WTC11 (cell line): ENCODE measurements around the gene ARHGEF28. TPM values are rescaled to one million over a fixed set of nuclear protein-coding genes. Genes with fewer than 3 reads are reported as not detected.

ENCODE experiments used
- ATAC-seq: fragments of 200-7000 bp; cut with Tn5 transposase; 2 replicates; pipeline ENCODE4 v1.10.0; 2021; ENCODE audit warnings: mild to moderate bottlenecking, moderate library complexity
- CTCF ChIA-PET: fragments of 300-600 bp; sonication (Branson Sonifier 250); formaldehyde crosslinking; loops from one replicate; lab custom pipeline; 2021; ENCODE audit warnings: antibody characterized with exemption; lab: Charles Lee
- POLR2A ChIA-PET: fragments of 350-600 bp; sonication (Branson Sonifier 250); formaldehyde crosslinking; loops from one replicate; lab custom pipeline; 2021; ENCODE audit warnings: antibody characterized with exemption; lab: Charles Lee
- DNase-seq: peaks from one replicate; pipeline ENCODE4 v3.0.0; 2021; ENCODE audit warnings: low spot score
- H3K27ac Mint-ChIP-seq: 2 replicates; pipeline ENCODE4 v1.8.0; 2021; ENCODE audit warnings: mixed read lengths
- H3K27me3 Mint-ChIP-seq: 2 replicates; pipeline ENCODE4 v1.8.0; 2021; ENCODE audit warnings: low read depth, mild to moderate bottlenecking, moderate library complexity, mixed read lengths
- H3K36me3 Mint-ChIP-seq: 2 replicates; pipeline ENCODE4 v1.8.0; 2021; ENCODE audit warnings: mixed read lengths
- H3K4me1 Mint-ChIP-seq: 2 replicates; pipeline ENCODE4 v1.8.0; 2022; ENCODE audit warnings: mixed read lengths
- H3K4me3 Mint-ChIP-seq: 2 replicates; pipeline ENCODE4 v1.8.0; 2021; ENCODE audit warnings: mild to moderate bottlenecking, moderate library complexity, mixed read lengths
- H3K9me3 Mint-ChIP-seq: 2 replicates; pipeline ENCODE4 v1.8.0; 2021; ENCODE audit warnings: mixed read lengths
- ATF2 ChIP-seq: sonication (generic); formaldehyde crosslinking; IDR thresholded peaks from 2 replicates; pipeline ENCODE4 v1.8.1; 2022; ENCODE audit warnings: low read depth, missing genetic modification reagents, borderline replicate concordance
- CBFB ChIP-seq: sonication (generic); formaldehyde crosslinking; IDR thresholded peaks from 2 replicates; pipeline ENCODE4 v1.8.1; 2022; ENCODE audit warnings: mild to moderate bottlenecking, low read depth, missing genetic modification reagents
- CREB1 ChIP-seq: sonication (generic); formaldehyde crosslinking; IDR thresholded peaks from 2 replicates; pipeline ENCODE4 v1.8.0; 2023; ENCODE audit warnings: mild to moderate bottlenecking, missing genetic modification reagents
- ELF4 ChIP-seq: sonication (generic); formaldehyde crosslinking; IDR thresholded peaks from 2 replicates; pipeline ENCODE4 v1.8.1; 2022; ENCODE audit warnings: low read depth, mild to moderate bottlenecking, moderate library complexity, missing genetic modification reagents
- FOXK1 ChIP-seq: sonication (generic); formaldehyde crosslinking; IDR thresholded peaks from 2 replicates; pipeline ENCODE4 v1.8.0; 2022; ENCODE audit warnings: mild to moderate bottlenecking, moderate library complexity, missing genetic modification reagents
- IRF2 ChIP-seq: sonication (generic); formaldehyde crosslinking; IDR thresholded peaks from 2 replicates; pipeline ENCODE4 v1.8.0; 2022; ENCODE audit warnings: low read depth, missing genetic modification reagents, borderline replicate concordance
- NR2C2 ChIP-seq: sonication (generic); formaldehyde crosslinking; IDR thresholded peaks from 2 replicates; pipeline ENCODE4 v1.8.0; 2022; ENCODE audit warnings: mild to moderate bottlenecking, missing genetic modification reagents
- RORB ChIP-seq: fragments of 250-450 bp; sonication (Bioruptor Pico); IDR thresholded peaks from 2 replicates; pipeline ENCODE4 v1.9.0; 2021; ENCODE audit warnings: mild to moderate bottlenecking
- SMAD4 ChIP-seq: sonication (generic); formaldehyde crosslinking; IDR thresholded peaks from 2 replicates; pipeline ENCODE4 v1.8.0; 2022; ENCODE audit warnings: mild to moderate bottlenecking, missing genetic modification reagents
- SOX15 ChIP-seq: fragments of 250-450 bp; sonication (Bioruptor Pico); IDR thresholded peaks from 2 replicates; pipeline ENCODE4 v1.9.0; 2021; ENCODE audit warnings: mild to moderate bottlenecking
- ZNF263 ChIP-seq: sonication (generic); formaldehyde crosslinking; IDR thresholded peaks from 2 replicates; pipeline ENCODE4 v1.8.1; 2022; ENCODE audit warnings: low read depth, mild to moderate bottlenecking, moderate library complexity, missing genetic modification reagents
- ZNF281 ChIP-seq: sonication (generic); formaldehyde crosslinking; IDR thresholded peaks from 2 replicates; pipeline ENCODE4 v1.8.0; 2023; ENCODE audit warnings: mild to moderate bottlenecking, missing genetic modification reagents
- total RNA-seq: library from RNA; stranded (reverse); gene quantifications from 3 replicates; pipeline ENCODE4 v1.2.3, GENCODE V29; 2021
- TF ChIP-seq, protein P1 (sequence below): sonication (generic); formaldehyde crosslinking; IDR thresholded peaks from 2 replicates; pipeline ENCODE4 v1.8.1; 2022; ENCODE audit warnings: mild to moderate bottlenecking, moderate library complexity, missing genetic modification reagents
- TF ChIP-seq, protein P2 (sequence below): fragments of 250-450 bp; sonication (Bioruptor Pico); IDR thresholded peaks from 2 replicates; pipeline ENCODE4 v1.9.0; 2021; ENCODE audit warnings: mild to moderate bottlenecking
- TF ChIP-seq, protein P3 (sequence below): sonication (generic); formaldehyde crosslinking; IDR thresholded peaks from 2 replicates; pipeline ENCODE4 v1.8.0; 2022; ENCODE audit warnings: mild to moderate bottlenecking, missing genetic modification reagents
- TF ChIP-seq, protein P4 (sequence below): sonication (generic); formaldehyde crosslinking; IDR thresholded peaks from 2 replicates; pipeline ENCODE4 v1.8.1; 2023; ENCODE audit warnings: mild to moderate bottlenecking, missing genetic modification reagents

Gene ARHGEF28
- total RNA-seq, 1 experiment from 2014 or later = 0.96 TPM

DNA sequence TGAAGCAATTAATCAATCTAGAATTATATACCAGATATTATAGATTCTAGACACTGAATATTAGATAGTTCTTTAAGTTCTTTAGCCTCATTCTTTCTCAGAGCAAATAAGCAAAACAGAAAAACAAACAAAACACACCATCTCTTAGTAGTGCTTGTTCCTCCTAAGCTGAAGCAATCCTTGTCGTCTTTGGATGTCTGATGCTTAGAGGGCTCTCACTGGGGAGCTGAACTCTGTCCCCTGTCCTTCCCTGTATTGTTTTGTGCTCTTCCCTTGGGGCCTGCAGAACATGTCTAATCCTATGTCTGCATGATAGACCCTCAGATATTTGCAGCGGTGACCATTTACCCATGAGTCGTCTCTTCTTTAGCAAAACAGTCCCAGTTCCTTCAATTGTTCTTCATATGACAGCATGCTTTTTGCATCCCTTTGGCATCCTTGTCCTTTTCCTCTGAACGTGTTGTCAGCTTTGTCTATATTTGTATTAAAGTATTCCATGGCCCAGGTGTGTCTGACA, 114.3 kb downstream of the ARHGEF28 start:
- POLR2A ChIA-PET = no interaction called here
- Mint-ChIP-seq H3K27ac (no peak overlapping the region), H3K27me3 (no peaks in the 10 kb centered on the region), H3K4me3 (no peak overlapping the region), H3K9me3 (no peaks in the 10 kb centered on the region), H3K4me1 (no peaks in the 10 kb centered on the region), H3K36me3 (no peaks in the 10 kb centered on the region)
- no peak for DNase-seq
- TF ChIP-seq ATF2 (no peak), SOX15 (no peak), IRF2 (CRISPR knock-in tag) (no peak), ZNF263 (CRISPR knock-in tag) (no peak), CBFB (CRISPR knock-in tag) (no peak), CREB1 (CRISPR knock-in tag) (no peak), NR2C2 (no peak), FOXK1 (CRISPR knock-in tag) (no peak), RORB (no peak), ZNF281 (no peak), ELF4 (CRISPR knock-in tag) (no peak), SMAD4 (no peak)
- TF ChIP-seq, protein P1, sequence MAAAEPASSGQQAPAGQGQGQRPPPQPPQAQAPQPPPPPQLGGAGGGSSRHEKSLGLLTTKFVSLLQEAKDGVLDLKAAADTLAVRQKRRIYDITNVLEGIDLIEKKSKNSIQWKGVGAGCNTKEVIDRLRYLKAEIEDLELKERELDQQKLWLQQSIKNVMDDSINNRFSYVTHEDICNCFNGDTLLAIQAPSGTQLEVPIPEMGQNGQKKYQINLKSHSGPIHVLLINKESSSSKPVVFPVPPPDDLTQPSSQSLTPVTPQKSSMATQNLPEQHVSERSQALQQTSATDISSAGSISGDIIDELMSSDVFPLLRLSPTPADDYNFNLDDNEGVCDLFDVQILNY = no peak
- TF ChIP-seq, protein P2, sequence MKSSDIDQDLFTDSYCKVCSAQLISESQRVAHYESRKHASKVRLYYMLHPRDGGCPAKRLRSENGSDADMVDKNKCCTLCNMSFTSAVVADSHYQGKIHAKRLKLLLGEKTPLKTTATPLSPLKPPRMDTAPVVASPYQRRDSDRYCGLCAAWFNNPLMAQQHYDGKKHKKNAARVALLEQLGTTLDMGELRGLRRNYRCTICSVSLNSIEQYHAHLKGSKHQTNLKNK = no peak
- TF ChIP-seq, protein P3, sequence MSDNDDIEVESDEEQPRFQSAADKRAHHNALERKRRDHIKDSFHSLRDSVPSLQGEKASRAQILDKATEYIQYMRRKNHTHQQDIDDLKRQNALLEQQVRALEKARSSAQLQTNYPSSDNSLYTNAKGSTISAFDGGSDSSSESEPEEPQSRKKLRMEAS (CRISPR knock-in tag) = no peak
- ATAC-seq = no peak
- CTCF ChIA-PET = interaction anchor here (0.7 kb wide), 1 partner anchor 11 kb away, joined by 3 read pairs; no protein-coding TSS in a partner anchor

DNA sequence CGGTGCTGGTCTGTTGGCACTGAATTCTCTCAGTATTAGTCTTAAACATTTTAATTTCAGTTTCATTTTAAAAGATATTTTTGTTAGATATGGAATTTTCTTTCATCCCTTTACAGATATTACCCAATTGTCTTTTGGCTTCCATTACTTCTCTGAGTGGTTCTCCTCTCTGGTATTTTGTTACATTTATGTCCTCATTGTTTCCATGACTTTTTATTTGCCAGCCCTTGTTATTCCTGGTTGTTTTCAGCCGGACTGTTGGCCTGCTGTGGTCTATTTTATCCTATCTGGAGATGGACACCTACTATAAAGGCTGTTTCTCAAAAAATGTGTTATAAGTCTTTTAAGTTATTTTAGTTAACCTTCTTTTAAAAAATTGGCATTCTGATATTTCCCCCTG, 117.2 kb downstream of the ARHGEF28 start:
- no peaks in the 10 kb centered on the region for H3K9me3 Mint-ChIP-seq
- ChIA-PET POLR2A (no interaction called here), CTCF (no interaction called here)
- DNase-seq (no peak), ATAC-seq (no peak)
- H3K4me3 Mint-ChIP-seq = no peak overlapping the region
- no peak overlapping the region for H3K27ac Mint-ChIP-seq
- H3K4me1 Mint-ChIP-seq = peaks cover 13% of the 10 kb centered on the region
- no peaks in the 10 kb centered on the region for H3K36me3 Mint-ChIP-seq
- TF ChIP-seq, protein P4, sequence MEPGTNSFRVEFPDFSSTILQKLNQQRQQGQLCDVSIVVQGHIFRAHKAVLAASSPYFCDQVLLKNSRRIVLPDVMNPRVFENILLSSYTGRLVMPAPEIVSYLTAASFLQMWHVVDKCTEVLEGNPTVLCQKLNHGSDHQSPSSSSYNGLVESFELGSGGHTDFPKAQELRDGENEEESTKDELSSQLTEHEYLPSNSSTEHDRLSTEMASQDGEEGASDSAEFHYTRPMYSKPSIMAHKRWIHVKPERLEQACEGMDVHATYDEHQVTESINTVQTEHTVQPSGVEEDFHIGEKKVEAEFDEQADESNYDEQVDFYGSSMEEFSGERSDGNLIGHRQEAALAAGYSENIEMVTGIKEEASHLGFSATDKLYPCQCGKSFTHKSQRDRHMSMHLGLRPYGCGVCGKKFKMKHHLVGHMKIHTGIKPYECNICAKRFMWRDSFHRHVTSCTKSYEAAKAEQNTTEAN (CRISPR knock-in tag) = no peak
- TF ChIP-seq, protein P1 = no peak
- TF ChIP-seq CREB1 (CRISPR knock-in tag) = no peak
- no peaks in the 10 kb centered on the region for H3K27me3 Mint-ChIP-seq
